ENCODE results near the gene TMPRSS9. TPM values are rescaled to one million over a fixed set of nuclear protein-coding genes. Genes with fewer than 3 reads are reported as not detected.

The TMPRSS9 gene
- 0.03 to 0.19 TPM (median 0.08 TPM) in 3 of 5 replicates, not detected in the others for total RNA-seq (2022; extraction: Qiagen RNA extraction)

DNA sequence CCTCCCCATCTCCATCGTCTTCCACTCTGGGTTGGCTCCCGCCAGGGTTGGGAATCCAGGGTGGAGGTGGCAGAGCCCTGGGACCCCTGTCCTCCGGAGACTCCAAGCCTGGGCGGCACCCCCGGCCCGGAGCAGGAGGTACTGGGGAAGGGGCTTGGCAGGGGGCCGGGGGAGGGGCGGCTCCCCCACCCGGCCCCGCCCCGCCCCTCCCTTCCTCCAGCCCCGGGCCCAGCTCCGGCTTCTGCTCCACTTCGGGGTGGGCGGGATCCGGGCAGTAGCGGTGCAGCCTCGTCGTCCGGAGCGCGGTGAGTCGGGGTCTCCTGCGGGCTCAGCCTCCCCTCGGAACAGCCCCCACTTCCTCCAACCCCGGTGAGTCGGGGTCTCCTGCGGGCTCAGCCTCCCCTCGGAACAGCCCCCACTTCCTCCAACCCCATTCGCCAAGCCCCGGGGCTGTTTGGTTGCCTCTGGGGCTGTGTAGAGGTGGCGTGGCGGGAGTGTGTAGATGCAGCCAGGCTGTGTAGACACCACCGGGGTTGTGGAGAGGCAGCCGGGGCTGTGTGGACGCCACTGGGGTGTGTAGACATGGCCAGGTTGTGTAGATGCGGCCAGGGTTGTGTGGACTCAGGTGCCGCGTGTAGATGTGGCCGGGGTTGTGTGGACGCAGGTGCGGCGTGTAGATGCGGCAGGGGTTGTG, at the start of gene TMPRSS9:
TSS of gene TMPRSS9 (plus strand) at position 274 of the 694 bp plus-strand sequence. CDS start 29,521 bp downstream, outside the sequence.

GRCh38 chr19:2328401-2329148, 31.5 kb upstream of the TMPRSS9 start, which contains the start of the genes LSM7 and SPPL2B:
TSS of gene LSM7 (minus strand) at chr19:2328586. CDS start at chr19:2328566, 20 bp downstream.
TSS of gene SPPL2B (plus strand) at chr19:2328684. CDS start at chr19:2328710, 26 bp downstream.

GRCh38 chr19:2427429-2428320, 67.6 kb downstream of the TMPRSS9 start, which contains the start of gene TIMM13:
TSS of gene TIMM13 (minus strand) at chr19:2427586. CDS start at chr19:2427533, 53 bp downstream.

Other genes starting within 250 kb of the TMPRSS9 start
- gene AP3D1, start 208.7 kb upstream of the TMPRSS9 start, total RNA-seq (2022; extraction: Qiagen RNA extraction), result 68.0 to 83.8 TPM (median 81.2 TPM) in 5 replicates
- 10.4 to 18.6 TPM (median 17.5 TPM) in 5 replicates for gene DOT1L, start 196.3 kb upstream of the TMPRSS9 start, total RNA-seq (2022; extraction: Qiagen RNA extraction)
- 39.0 to 63.0 TPM (median 60.0 TPM) in 5 replicates for gene PLEKHJ1, start 123.9 kb upstream of the TMPRSS9 start, total RNA-seq (2022; extraction: Qiagen RNA extraction)
- gene SF3A2, start 123.4 kb upstream of the TMPRSS9 start, total RNA-seq (2022; extraction: Qiagen RNA extraction), result 66.8 to 75.9 TPM (median 71.0 TPM) in 5 replicates
- gene AMH, start 110.9 kb upstream of the TMPRSS9 start, total RNA-seq (2022; extraction: Qiagen RNA extraction), result 8.6 to 21.2 TPM (median 19.8 TPM) in 5 replicates
- gene JSRP1, start 103.8 kb upstream of the TMPRSS9 start, total RNA-seq (2022; extraction: Qiagen RNA extraction), result 0.41 to 0.78 TPM (median 0.51 TPM) in 5 replicates
- not detected in 5 replicates for gene PEAK3, start 78.1 kb upstream of the TMPRSS9 start, total RNA-seq (2022; extraction: Qiagen RNA extraction)
- gene LINGO3, start 52.1 kb upstream of the TMPRSS9 start, total RNA-seq (2022; extraction: Qiagen RNA extraction), result not detected in 5 replicates
- 144 to 170 TPM (median 155 TPM) in 5 replicates for gene LSM7, start 31.7 kb upstream of the TMPRSS9 start, total RNA-seq (2022; extraction: Qiagen RNA extraction)
- 13.0 to 29.5 TPM (median 25.1 TPM) in 5 replicates for gene SPPL2B, start 31.6 kb upstream of the TMPRSS9 start, total RNA-seq (2022; extraction: Qiagen RNA extraction)
- gene TIMM13, start 67.3 kb downstream of the TMPRSS9 start, total RNA-seq (2022; extraction: Qiagen RNA extraction), result 59.2 to 142 TPM (median 126 TPM) in 5 replicates
- gene LMNB2, start 96.7 kb downstream of the TMPRSS9 start, total RNA-seq (2022; extraction: Qiagen RNA extraction), result 60.0 to 85.9 TPM (median 79.1 TPM) in 5 replicates
- 46.4 to 60.8 TPM (median 52.8 TPM) in 5 replicates for gene GADD45B, start 115.9 kb downstream of the TMPRSS9 start, total RNA-seq (2022; extraction: Qiagen RNA extraction)

All from A549 treated with CORT108297 at 1 μM for 4 hours (cell line).